ENCODE data around the gene PCDHB1. TPM values are rescaled to one million over a fixed set of nuclear protein-coding genes. Genes with fewer than 3 reads are reported as not detected.

PCDHB1 gene
- total RNA-seq, 5 donors from 2014 or later (not counting 1 experiment from before 2014, with no cell fraction given), result not detected

DNA sequence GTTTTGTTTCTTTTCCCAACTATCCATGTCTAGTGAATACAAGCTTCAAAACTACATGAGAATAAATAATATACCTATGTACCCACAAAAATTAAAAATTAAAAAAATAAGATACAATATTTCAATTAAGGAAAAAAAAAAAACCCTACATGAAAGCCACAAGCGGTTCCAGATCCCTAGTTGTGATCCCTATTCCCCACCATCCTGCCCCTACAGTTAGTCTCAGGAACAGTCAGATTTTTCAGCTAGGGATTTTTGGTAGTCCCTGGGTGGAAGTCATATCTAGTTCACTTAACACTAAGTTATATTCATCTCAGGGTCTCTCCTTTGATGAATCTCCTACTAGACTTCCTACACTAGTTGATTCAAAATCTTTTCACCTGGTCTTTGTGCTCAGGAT lies 18.5 kb upstream of the PCDHB1 start:
- Histone ChIP-seq H3K9me3 (no peaks in the 10 kb centered on the region), H3K27ac (ENCODE audit: low read length) (no peak overlapping the region), H3K27me3 (replicated peaks in 1 of 2; ENCODE audit: control insufficient read depth in 2 of 2, extremely low read depth in 1 of 2, insufficient read depth in 2 of 2, low read length in 1 of 2) (no peaks in the 10 kb centered on the region), H3K4me1 (ENCODE audit: control insufficient read depth in 1 of 2, extremely low read depth in 1 of 2, insufficient read depth in 2 of 2, low read length in 2 of 2) (no peaks in the 10 kb centered on the region), H3K36me3 (ENCODE audit: control insufficient read depth in 2 of 2, extremely low read depth in 1 of 2, insufficient read depth in 1 of 2, low read length in 1 of 2) (no peaks in the 10 kb centered on the region), H3K4me3 (ENCODE audit: control insufficient read depth in 1 of 2, extremely low read depth in 1 of 2, low read length in 1 of 2) (no peak overlapping the region)
- Mint-ChIP-seq H3K4me3 (no peak overlapping the region), H3K36me3 (no peaks in the 10 kb centered on the region), H3K4me1 (no peaks in the 10 kb centered on the region), H3K27me3 (peaks cover 0 to 3% of the 10 kb centered on the region in 2 donors), H3K9me3 (peaks cover 0 to 1% (median 0%) of the 10 kb centered on the region in 3 donors), H3K27ac (no peak overlapping the region)
- DNase-seq (no peak), ATAC-seq (replicated peaks in 1 of 4) (no peak)
- WGBS (ENCODE audit: insufficient coverage), result no CpG with 5 or more reads among the region's 1 CpG
- POLR2A ChIA-PET, result no interaction called here
- CTCF ChIA-PET, result interaction anchor here in 1 of 2 donors (0.6 kb wide), 1 partner anchor 13 kb away, joined by 3 read pairs; no protein-coding TSS in a partner anchor

DNA sequence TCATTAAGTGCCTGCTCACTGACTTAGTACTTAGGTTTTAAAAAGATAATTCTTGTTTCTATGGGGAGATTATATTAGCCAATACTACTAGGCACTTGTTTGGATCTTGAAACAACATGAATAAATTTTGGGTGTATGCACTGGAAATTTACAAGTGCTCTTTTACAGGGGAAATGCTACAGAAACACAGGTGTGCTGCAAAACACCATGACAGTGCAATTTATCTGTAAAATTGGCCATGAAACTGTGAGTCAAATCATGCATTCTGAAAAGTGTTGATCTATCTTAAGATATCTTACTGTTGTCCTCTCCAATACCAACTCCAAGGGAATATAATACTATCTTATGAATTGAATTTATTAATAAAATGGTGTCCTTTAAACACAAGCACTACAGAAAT lies 12.1 kb upstream of the PCDHB1 start:
- DNase-seq (no peak), ATAC-seq (replicated peaks in 1 of 4) (no peak)
- Mint-ChIP-seq H3K36me3 (no peaks in the 10 kb centered on the region), H3K27me3 (peaks cover 3% of the 10 kb centered on the region in 2 donors), H3K4me1 (no peaks in the 10 kb centered on the region), H3K9me3 (peaks cover 0 to 5% (median 0%) of the 10 kb centered on the region in 3 donors), H3K4me3 (no peak overlapping the region), H3K27ac (no peak overlapping the region)
- H3K9me3 ChIP-seq, result peaks cover 2% of the 10 kb centered on the region
- H3K4me3 ChIP-seq (ENCODE audit: control insufficient read depth in 1 of 2, extremely low read depth in 1 of 2, low read length in 1 of 2), result no peak overlapping the region
- POLR2A ChIA-PET, result interaction anchor here in 1 of 2 donors (0.5 kb wide), 1 partner anchor 637 kb away, joined by 3 read pairs; no protein-coding TSS in a partner anchor
- CTCF ChIA-PET, result no interaction called here
- H3K27me3 ChIP-seq (replicated peaks in 1 of 2; ENCODE audit: control insufficient read depth in 2 of 2, extremely low read depth in 1 of 2, insufficient read depth in 2 of 2, low read length in 1 of 2), result peaks cover 2 to 10% of the 10 kb centered on the region in 2 experiments
- H3K36me3 ChIP-seq (ENCODE audit: control insufficient read depth in 2 of 2, extremely low read depth in 1 of 2, insufficient read depth in 1 of 2, low read length in 1 of 2), result no peaks in the 10 kb centered on the region
- no peak overlapping the region for H3K27ac ChIP-seq (ENCODE audit: low read length)
- H3K4me1 ChIP-seq (ENCODE audit: control insufficient read depth in 1 of 2, extremely low read depth in 1 of 2, insufficient read depth in 2 of 2, low read length in 2 of 2), result peaks cover 0 to 3% of the 10 kb centered on the region in 2 experiments

DNA sequence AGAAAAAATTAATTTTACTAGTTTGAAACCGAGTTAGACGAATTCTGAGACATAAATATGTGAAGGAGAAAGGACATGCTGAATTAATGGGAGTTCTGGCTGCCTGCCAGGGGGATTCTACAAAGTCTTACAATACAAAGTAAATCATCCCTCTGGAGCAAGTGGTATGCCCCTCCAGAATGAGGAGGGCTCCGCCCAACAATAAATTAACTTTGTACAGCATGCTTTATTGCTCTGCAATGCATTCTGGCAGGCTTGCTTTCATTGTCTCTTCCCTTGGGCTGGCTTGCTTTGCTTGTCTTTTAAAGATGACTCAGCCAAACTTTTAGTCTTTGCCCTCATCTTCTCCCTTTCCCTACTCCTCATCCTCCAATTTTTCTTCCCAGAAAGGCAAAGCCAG lies 11.7 kb upstream of the PCDHB1 start:
- ChIA-PET CTCF (no interaction called here), POLR2A (no interaction called here)
- Histone ChIP-seq H3K9me3 (peaks cover 2% of the 10 kb centered on the region), H3K27me3 (replicated peaks in 1 of 2; ENCODE audit: control insufficient read depth in 2 of 2, extremely low read depth in 1 of 2, insufficient read depth in 2 of 2, low read length in 1 of 2) (peaks cover 2 to 10% of the 10 kb centered on the region in 2 experiments), H3K27ac (ENCODE audit: low read length) (no peak overlapping the region), H3K36me3 (ENCODE audit: control insufficient read depth in 2 of 2, extremely low read depth in 1 of 2, insufficient read depth in 1 of 2, low read length in 1 of 2) (no peaks in the 10 kb centered on the region), H3K4me1 (ENCODE audit: control insufficient read depth in 1 of 2, extremely low read depth in 1 of 2, insufficient read depth in 2 of 2, low read length in 2 of 2) (peaks cover 0 to 3% of the 10 kb centered on the region in 2 experiments), H3K4me3 (ENCODE audit: control insufficient read depth in 1 of 2, extremely low read depth in 1 of 2, low read length in 1 of 2) (no peak overlapping the region)
- Mint-ChIP-seq H3K9me3 (peaks cover 0 to 5% (median 3%) of the 10 kb centered on the region in 3 donors), H3K36me3 (no peaks in the 10 kb centered on the region), H3K27me3 (peaks cover 6% of the 10 kb centered on the region in 2 donors), H3K4me1 (no peaks in the 10 kb centered on the region), H3K27ac (no peak overlapping the region), H3K4me3 (no peak overlapping the region)
- no peak for DNase-seq
- 100% methylated on average over 1 of the region's 3 CpGs for WGBS (ENCODE audit: insufficient coverage)
- no peak for ATAC-seq (replicated peaks in 1 of 4)

DNA sequence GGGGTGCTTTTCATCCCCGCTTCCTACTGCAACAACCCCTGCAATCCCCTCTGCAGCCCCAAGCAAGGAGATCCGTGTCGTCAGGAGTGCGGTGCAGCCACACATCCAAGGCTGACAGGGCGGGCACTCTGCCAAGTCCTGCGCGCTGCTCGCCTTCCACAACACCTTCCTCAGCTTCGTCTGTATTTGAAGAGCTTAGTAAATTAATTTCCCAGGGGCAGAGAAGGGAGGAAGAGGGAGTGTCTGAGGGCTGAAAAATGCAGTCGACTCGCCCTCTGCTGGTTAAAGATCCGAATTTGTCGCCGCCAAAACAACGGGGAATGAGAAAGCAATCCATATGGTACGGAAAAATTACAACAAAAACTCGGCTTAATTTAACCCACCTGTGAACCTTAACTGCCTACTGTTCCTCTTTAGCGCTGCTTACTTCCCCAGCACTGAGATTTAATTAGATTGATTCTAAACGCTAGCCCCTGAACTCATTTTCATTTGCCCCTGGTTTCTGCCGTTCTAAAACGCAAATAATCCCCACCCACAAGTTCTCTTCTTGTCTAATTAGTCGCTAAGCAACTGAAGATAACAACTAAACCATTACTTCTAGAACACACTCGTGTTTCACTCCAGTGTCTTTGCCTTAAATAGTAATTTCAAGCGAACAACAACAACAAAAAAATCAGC lies 10.9 kb upstream of the PCDHB1 start:
- WGBS (ENCODE audit: insufficient coverage), result 18% methylated on average over 14 of the region's 24 CpGs
- ChIA-PET POLR2A (no interaction called here), CTCF (no interaction called here)
- Mint-ChIP-seq H3K27me3 (peaks cover 9 to 13% of the 10 kb centered on the region in 2 donors), H3K9me3 (peaks cover 0 to 5% (median 3%) of the 10 kb centered on the region in 3 donors), H3K36me3 (no peaks in the 10 kb centered on the region), H3K4me1 (no peaks in the 10 kb centered on the region), H3K4me3 (no peak overlapping the region), H3K27ac (no peak overlapping the region)
- Histone ChIP-seq H3K9me3 (peaks cover 2% of the 10 kb centered on the region), H3K4me1 (ENCODE audit: control insufficient read depth in 1 of 2, extremely low read depth in 1 of 2, insufficient read depth in 2 of 2, low read length in 2 of 2) (peaks cover 0 to 3% of the 10 kb centered on the region in 2 experiments), H3K36me3 (ENCODE audit: control insufficient read depth in 2 of 2, extremely low read depth in 1 of 2, insufficient read depth in 1 of 2, low read length in 1 of 2) (no peaks in the 10 kb centered on the region), H3K4me3 (ENCODE audit: control insufficient read depth in 1 of 2, extremely low read depth in 1 of 2, low read length in 1 of 2) (peak overlapping the region in 1 of 2 donors; percentile 18), H3K27me3 (replicated peaks in 1 of 2; ENCODE audit: control insufficient read depth in 2 of 2, extremely low read depth in 1 of 2, insufficient read depth in 2 of 2, low read length in 1 of 2) (peaks cover 2 to 10% of the 10 kb centered on the region in 2 experiments), H3K27ac (ENCODE audit: low read length) (no peak overlapping the region)
- DNase-seq (peak in 1 of 35 experiments; percentile 1), ATAC-seq (replicated peaks in 1 of 4) (no peak)

DNA sequence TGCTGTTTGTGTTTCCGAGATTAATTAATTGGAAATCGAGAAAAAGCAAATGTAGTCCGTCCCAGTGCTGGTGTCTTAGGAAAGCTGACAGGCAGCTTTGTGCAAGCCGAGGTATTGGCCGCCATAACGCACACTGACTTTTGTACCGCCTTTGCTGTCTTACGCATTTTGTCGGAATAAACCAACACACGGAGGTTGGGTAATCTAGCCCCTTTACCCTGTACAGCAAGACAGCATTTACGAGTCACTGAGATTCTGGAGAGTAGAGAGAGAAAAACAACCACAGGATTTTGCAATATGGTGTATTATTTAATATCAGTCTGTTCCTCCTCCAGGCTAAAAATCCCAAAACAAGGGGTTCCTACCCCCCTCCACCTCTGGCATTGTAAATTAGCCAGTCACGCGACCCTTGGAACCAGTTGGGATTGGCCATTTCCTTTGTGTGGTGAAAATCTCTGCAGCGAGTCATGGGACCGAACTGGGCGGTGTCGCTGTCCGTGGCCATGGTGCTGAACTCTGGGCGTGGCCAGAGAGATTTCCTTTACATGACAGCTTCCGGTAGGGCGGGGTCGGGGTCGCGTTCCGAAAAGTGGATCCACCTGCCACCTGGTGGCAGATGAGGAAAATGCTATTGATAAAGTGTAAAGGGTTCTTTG lies 10.3 kb upstream of the PCDHB1 start:
- Histone ChIP-seq H3K36me3 (ENCODE audit: control insufficient read depth in 2 of 2, extremely low read depth in 1 of 2, insufficient read depth in 1 of 2, low read length in 1 of 2) (no peaks in the 10 kb centered on the region), H3K4me3 (ENCODE audit: control insufficient read depth in 1 of 2, extremely low read depth in 1 of 2, low read length in 1 of 2) (peak overlapping the region in 1 of 2 donors; percentile 0), H3K27ac (ENCODE audit: low read length) (no peak overlapping the region), H3K4me1 (ENCODE audit: control insufficient read depth in 1 of 2, extremely low read depth in 1 of 2, insufficient read depth in 2 of 2, low read length in 2 of 2) (peaks cover 0 to 3% of the 10 kb centered on the region in 2 experiments), H3K27me3 (replicated peaks in 1 of 2; ENCODE audit: control insufficient read depth in 2 of 2, extremely low read depth in 1 of 2, insufficient read depth in 2 of 2, low read length in 1 of 2) (peaks cover 2 to 10% of the 10 kb centered on the region in 2 experiments), H3K9me3 (peaks cover 2% of the 10 kb centered on the region)
- H3K4me1 Mint-ChIP-seq, result no peaks in the 10 kb centered on the region
- peaks cover 15 to 20% of the 10 kb centered on the region in 2 donors for H3K27me3 Mint-ChIP-seq
- POLR2A ChIA-PET, result no interaction called here
- no peak overlapping the region for H3K27ac Mint-ChIP-seq
- no peak overlapping the region for H3K4me3 Mint-ChIP-seq
- ATAC-seq (replicated peaks in 1 of 4), result peak in 2 of 4 experiments; percentile 38 to 67
- CTCF ChIA-PET, result interaction anchor here in 1 of 2 donors (0.5 kb wide), 1 partner anchor 797 kb away, joined by 5 read pairs; no protein-coding TSS in a partner anchor
- H3K9me3 Mint-ChIP-seq, result peaks cover 0 to 5% (median 3%) of the 10 kb centered on the region in 3 donors
- DNase-seq, result peak in 34 of 35 experiments; percentile 3 to 74 (median 53)
- H3K36me3 Mint-ChIP-seq, result no peaks in the 10 kb centered on the region
- WGBS (ENCODE audit: insufficient coverage), result 25% methylated on average over 15 of the region's 25 CpGs

DNA sequence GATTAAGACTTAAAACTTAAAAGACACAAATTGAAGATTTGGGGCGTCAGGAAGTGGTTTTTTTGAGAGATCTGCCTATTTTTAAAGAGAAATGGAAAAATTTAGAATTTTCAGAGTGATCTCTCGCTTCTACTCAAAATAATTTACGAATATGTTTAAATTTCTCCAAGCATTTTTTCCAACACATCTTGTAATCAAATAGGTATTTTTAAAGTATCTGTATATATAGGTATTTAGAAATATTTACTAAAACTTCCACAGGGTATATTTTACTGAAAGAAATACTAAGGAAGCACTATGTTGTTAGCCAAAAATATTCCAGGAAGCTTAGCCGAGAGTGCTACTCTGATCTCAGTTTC lies 9.8 kb upstream of the PCDHB1 start:
- no peak overlapping the region for H3K27ac ChIP-seq (ENCODE audit: low read length)
- no CpG with 5 or more reads among the region's 4 CpGs for WGBS (ENCODE audit: insufficient coverage)
- H3K27ac Mint-ChIP-seq, result no peak overlapping the region
- H3K36me3 Mint-ChIP-seq, result no peaks in the 10 kb centered on the region
- no peaks in the 10 kb centered on the region for H3K36me3 ChIP-seq (ENCODE audit: control insufficient read depth in 2 of 2, extremely low read depth in 1 of 2, insufficient read depth in 1 of 2, low read length in 1 of 2)
- H3K27me3 Mint-ChIP-seq, result peaks cover 18 to 20% of the 10 kb centered on the region in 2 donors
- no peak for DNase-seq
- H3K4me3 ChIP-seq (ENCODE audit: control insufficient read depth in 1 of 2, extremely low read depth in 1 of 2, low read length in 1 of 2), result peak overlapping the region in 1 of 2 donors; percentile 0
- peaks cover 2 to 10% of the 10 kb centered on the region in 2 experiments for H3K27me3 ChIP-seq (replicated peaks in 1 of 2; ENCODE audit: control insufficient read depth in 2 of 2, extremely low read depth in 1 of 2, insufficient read depth in 2 of 2, low read length in 1 of 2)
- peaks cover 2% of the 10 kb centered on the region for H3K9me3 ChIP-seq
- H3K4me1 Mint-ChIP-seq, result no peaks in the 10 kb centered on the region
- no peak for ATAC-seq (replicated peaks in 1 of 4)
- peaks cover 0 to 3% of the 10 kb centered on the region in 2 experiments for H3K4me1 ChIP-seq (ENCODE audit: control insufficient read depth in 1 of 2, extremely low read depth in 1 of 2, insufficient read depth in 2 of 2, low read length in 2 of 2)
- ChIA-PET CTCF (interaction anchor here in 1 of 2 donors (0.5 kb wide), 1 partner anchor 797 kb away, joined by 5 read pairs; no protein-coding TSS in a partner anchor), POLR2A (no interaction called here)
- H3K9me3 Mint-ChIP-seq, result peaks cover 3 to 5% (median 3%) of the 10 kb centered on the region in 3 donors
- no peak overlapping the region for H3K4me3 Mint-ChIP-seq
